SK-N-SH (cell line): ENCODE data around the gene WDR27. TPM values are rescaled to one million over a fixed set of nuclear protein-coding genes. Genes with fewer than 3 reads are reported as not detected.

Experiments used
- CTCF ChIA-PET: fragments of 300-600, 350-600 bp; formaldehyde crosslinking; extraction: SDS; loops from one replicate; lab custom pipeline; 2021; lab: Yijun Ruan, JAX
- POLR2A ChIA-PET: fragments of 350-600 bp; sonication (Branson Sonifier 250); formaldehyde crosslinking; extraction: SDS; loops from one replicate; lab custom pipeline; 2020; ENCODE audit warnings: antibody characterized with exemption, inconsistent platforms; lab: Yijun Ruan, JAX
- DNase-seq: peaks from one replicate; pipeline ENCODE4 v3.0.0; 2012
- H2AFZ ChIP-seq: fragments of 200-600 bp; sonication (generic); 2 replicates; pipeline ENCODE4 v1.8.1; 2016; ENCODE audit warnings: antibody characterized with exemption, mild to moderate bottlenecking, low read depth
- H3F3A ChIP-seq: fragments of 200-600 bp; sonication (generic); replicated peaks from 2 replicates; pipeline ENCODE3; 2016; ENCODE audit warnings: antibody characterized with exemption, mild to moderate bottlenecking; ENCODE audit not compliant: insufficient read depth
- H3K27ac ChIP-seq, 2 experiments: fragments of 200-500 bp in 1 of 2; fragments of 200-600 bp in 1 of 2; sonication (Bioruptor generic) in 1 of 2; sonication (generic), shearing (Covaris generic) in 1 of 2; 2 replicates each; pipeline versions ENCODE4 v1.5.1 to v1.6.1; 2014 to 2016; ENCODE audit warnings: low read depth in 2 of 2, inconsistent platforms in 1 of 2, low read length in 1 of 2, mild to moderate bottlenecking in 1 of 2, mixed read lengths in 1 of 2
- H3K27me3 ChIP-seq: fragments of 200-600 bp; sonication (generic), shearing (Covaris generic); 2 replicates; pipeline ENCODE4 v1.6.1; 2016; ENCODE audit warnings: mixed run types; ENCODE audit not compliant: insufficient read depth
- H3K36me3 ChIP-seq, 2 experiments: fragments of 200-500 bp in 1 of 2; fragments of 200-600 bp in 1 of 2; sonication (Bioruptor generic) in 1 of 2; sonication (generic) in 1 of 2; replicated peaks in 1 of 2; 2 replicates each; pipeline versions ENCODE3 to v1.5.1; 2014 to 2016; ENCODE audit warnings: low read length in 1 of 2, mild to moderate bottlenecking in 1 of 2; ENCODE audit not compliant: insufficient read depth in 2 of 2, control insufficient read depth in 1 of 2
- H3K4me1 ChIP-seq, 2 experiments: fragments of 200-500 bp in 1 of 2; fragments of 200-600 bp in 1 of 2; sonication (Bioruptor generic) in 1 of 2; sonication (generic), shearing (Covaris generic) in 1 of 2; 2 replicates each; pipeline versions ENCODE4 v1.5.1 to v1.6.1; 2014 to 2016; ENCODE audit warnings: low read depth in 1 of 2, low read length in 1 of 2, mixed run types in 1 of 2; ENCODE audit not compliant: insufficient read depth in 2 of 2, control insufficient read depth in 1 of 2
- H3K4me2 ChIP-seq: fragments of 200-600 bp; sonication (generic), shearing (Covaris generic); 2 replicates; pipeline ENCODE4 v1.6.1; 2017; ENCODE audit warnings: mixed run types
- H3K4me3 ChIP-seq, 2 experiments: fragments of 200-500 bp in 1 of 2; fragments of 200-600 bp in 1 of 2; sonication (Bioruptor generic) in 1 of 2; sonication (generic), shearing (Covaris generic) in 1 of 2; 2 replicates each; pipeline versions ENCODE4 v1.5.1 to v1.8.1; 2014 to 2016; ENCODE audit warnings: low read depth in 2 of 2, inconsistent platforms in 1 of 2, low read length in 1 of 2, mild to moderate bottlenecking in 1 of 2, mixed read lengths in 1 of 2, moderate library complexity in 1 of 2
- H3K79me2 ChIP-seq: fragments of 200-600 bp; sonication (generic); 2 replicates; pipeline ENCODE4 v1.8.1; 2017; ENCODE audit warnings: mild to moderate bottlenecking; ENCODE audit not compliant: insufficient read depth
- H3K9ac ChIP-seq: fragments of 200-600 bp; sonication (generic); 2 replicates; pipeline ENCODE4 v1.6.1; 2017; ENCODE audit warnings: mixed run types
- H3K9me2 ChIP-seq: fragments of 200-600 bp; sonication (generic); 2 replicates; pipeline ENCODE4 v1.6.1; 2017; ENCODE audit warnings: mixed run types
- H3K9me3 ChIP-seq: fragments of 200-600 bp; sonication (generic); 2 replicates; pipeline ENCODE4 v1.6.1; 2017; ENCODE audit warnings: mixed run types, mild to moderate bottlenecking, moderate library complexity
- H4K20me1 ChIP-seq: fragments of 200-600 bp; sonication (generic); 2 replicates; pipeline ENCODE4 v1.6.1; 2017; ENCODE audit warnings: mild to moderate bottlenecking, mixed run types; ENCODE audit not compliant: insufficient read depth
- ELF1 ChIP-seq: IDR thresholded peaks from 2 replicates; pipeline ENCODE4 v1.4.0; 2012
- EP300 ChIP-seq, 2 experiments: IDR thresholded peaks; 2 replicates each; pipeline versions ENCODE4 v1.4.0 to v1.6.1; 2012; ENCODE audit warnings: borderline replicate concordance in 1 of 2, low read depth in 1 of 2, low read length in 1 of 2
- GATA2 ChIP-seq: sonication (generic); formaldehyde crosslinking; IDR thresholded peaks from 2 replicates; pipeline ENCODE4 v1.5.0; 2020; ENCODE audit warnings: mild to moderate bottlenecking, missing genetic modification reagents
- JUND ChIP-seq: IDR thresholded peaks from 2 replicates; pipeline ENCODE4 v1.4.0; 2012
- MEF2A ChIP-seq: IDR thresholded peaks from 2 replicates; pipeline ENCODE4 v1.4.0; 2012; ENCODE audit warnings: low read depth, borderline replicate concordance
- NFIC ChIP-seq: IDR thresholded peaks from 2 replicates; pipeline ENCODE4 v1.4.0; 2012; ENCODE audit warnings: borderline replicate concordance
- NRF1 ChIP-seq: IDR thresholded peaks from 2 replicates; pipeline ENCODE4 v1.6.1; 2012; ENCODE audit warnings: low read depth, mild to moderate bottlenecking, low read length
- POLR2AphosphoS5 ChIP-seq: IDR thresholded peaks from 2 replicates; pipeline ENCODE4 v1.6.1; 2012; ENCODE audit warnings: low read depth, low read length
- SMC3 ChIP-seq: IDR thresholded peaks from 2 replicates; pipeline ENCODE4 v1.6.1; 2012; ENCODE audit warnings: low read depth, low read length, improper control_type of control experiment
- TCF12 ChIP-seq: IDR thresholded peaks from 2 replicates; pipeline ENCODE4 v1.4.0; 2012
- WGBS: methylation state at CpG from one replicate; pipeline ENCODE4 v1.1.6; 2017; ENCODE audit warnings: low lambda C conversion rate; 5-methylcytosine and 5-hydroxymethylcytosine counted together
- polyA plus RNA-seq, 3 experiments: library from polyadenylated mRNA; depleted of rRNA; stranded (reverse); fragments of >200 nt; gene quantifications; 2 replicates each; pipeline ENCODE4 v1.2.3, GENCODE V29; 2012
- TF ChIP-seq, protein P1 (sequence below): fragments of 200-600 bp; sonication (generic); IDR thresholded peaks from 2 replicates; pipeline ENCODE4 v1.6.1; 2017; ENCODE audit warnings: antibody characterized with exemption, mild to moderate bottlenecking, moderate library complexity
- TF ChIP-seq, protein P2 (sequence below): IDR thresholded peaks from 2 replicates; pipeline ENCODE4 v1.4.0; 2012; ENCODE audit warnings: low read depth, borderline replicate concordance

Gene WDR27
- polyA plus RNA-seq, 1 of the 3 experiments (the other 2 are of a cell fraction) = 55.6 TPM

DNA sequence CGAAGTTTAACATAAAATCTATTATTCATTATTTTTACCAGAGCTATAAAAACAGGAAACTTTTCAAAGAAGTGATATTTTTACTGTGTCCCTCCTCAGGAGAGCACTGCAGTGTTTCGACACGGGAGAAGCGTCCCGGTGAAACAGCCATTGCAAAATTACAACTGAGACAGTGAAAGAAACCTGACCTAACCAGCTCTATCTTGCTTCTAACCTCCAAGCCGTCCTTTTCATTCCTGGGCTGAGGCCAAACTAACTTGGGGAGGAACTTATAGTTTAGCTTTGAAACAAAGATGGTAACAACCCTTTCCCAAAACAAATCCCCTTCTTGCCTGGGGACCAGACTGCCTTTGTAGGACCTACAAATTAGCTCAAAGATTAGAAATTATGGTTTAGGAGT lies 79.2 kb downstream of the WDR27 start:
- no peaks in the 10 kb centered on the region for H4K20me1 ChIP-seq
- peaks cover 18% of the 10 kb centered on the region for H3F3A ChIP-seq
- H2AFZ ChIP-seq = no peak overlapping the region
- DNase-seq = no peak
- H3K9me2 ChIP-seq = no peaks in the 10 kb centered on the region
- H3K9me3 ChIP-seq = no peaks in the 10 kb centered on the region
- no peaks in the 10 kb centered on the region for H3K79me2 ChIP-seq
- POLR2A ChIA-PET = no interaction called here
- TF ChIP-seq, protein P1, sequence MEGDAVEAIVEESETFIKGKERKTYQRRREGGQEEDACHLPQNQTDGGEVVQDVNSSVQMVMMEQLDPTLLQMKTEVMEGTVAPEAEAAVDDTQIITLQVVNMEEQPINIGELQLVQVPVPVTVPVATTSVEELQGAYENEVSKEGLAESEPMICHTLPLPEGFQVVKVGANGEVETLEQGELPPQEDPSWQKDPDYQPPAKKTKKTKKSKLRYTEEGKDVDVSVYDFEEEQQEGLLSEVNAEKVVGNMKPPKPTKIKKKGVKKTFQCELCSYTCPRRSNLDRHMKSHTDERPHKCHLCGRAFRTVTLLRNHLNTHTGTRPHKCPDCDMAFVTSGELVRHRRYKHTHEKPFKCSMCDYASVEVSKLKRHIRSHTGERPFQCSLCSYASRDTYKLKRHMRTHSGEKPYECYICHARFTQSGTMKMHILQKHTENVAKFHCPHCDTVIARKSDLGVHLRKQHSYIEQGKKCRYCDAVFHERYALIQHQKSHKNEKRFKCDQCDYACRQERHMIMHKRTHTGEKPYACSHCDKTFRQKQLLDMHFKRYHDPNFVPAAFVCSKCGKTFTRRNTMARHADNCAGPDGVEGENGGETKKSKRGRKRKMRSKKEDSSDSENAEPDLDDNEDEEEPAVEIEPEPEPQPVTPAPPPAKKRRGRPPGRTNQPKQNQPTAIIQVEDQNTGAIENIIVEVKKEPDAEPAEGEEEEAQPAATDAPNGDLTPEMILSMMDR = no peak
- no peak overlapping the region for H3K4me2 ChIP-seq
- H3K4me3 ChIP-seq = no peak overlapping the region
- H3K4me1 ChIP-seq = peaks cover 0 to 21% of the 10 kb centered on the region in 2 experiments; a peak in 2 of 4 replicates
- no peak overlapping the region for H3K27ac ChIP-seq
- 87% methylated on average over 6 of the region's 6 CpGs for whole genome bisulfite sequencing
- no peak overlapping the region for H3K9ac ChIP-seq
- H3K36me3 ChIP-seq = peaks cover 0 to 3% of the 10 kb centered on the region in 2 experiments
- H3K27me3 ChIP-seq = no peaks in the 10 kb centered on the region
- CTCF ChIA-PET = no interaction called here

DNA sequence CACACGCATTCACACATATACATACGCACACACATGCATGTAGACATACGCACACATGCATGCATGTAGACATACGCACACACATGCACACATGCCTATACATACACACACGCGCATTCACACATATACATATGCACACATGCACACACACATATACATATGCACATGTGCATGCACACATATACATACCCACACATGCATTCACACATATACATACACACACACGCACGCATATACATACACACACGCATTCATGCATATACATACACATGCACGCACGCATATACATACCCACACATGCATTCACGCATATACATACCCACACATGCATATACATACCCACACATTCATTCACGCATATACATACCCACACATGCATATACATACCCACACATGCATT lies 80.5 kb downstream of the WDR27 start:
- no peak overlapping the region for H3K9ac ChIP-seq
- no peak for TF ChIP-seq MEF2A
- TF ChIP-seq EP300 (IDR thresholded peaks at IDR 0.05; ENCODE audit: borderline replicate concordance in 1 of 2, low read depth in 1 of 2, low read length in 1 of 2) = no peak
- no peak for TF ChIP-seq NRF1
- TF ChIP-seq ELF1 = no peak
- no peak for TF ChIP-seq GATA2 (CRISPR knock-in tag)
- TF ChIP-seq, protein P1 = no peak
- TF ChIP-seq SMC3 = no peak
- no peak for TF ChIP-seq NFIC
- no peak for TF ChIP-seq POLR2AphosphoS5
- TF ChIP-seq, protein P2, sequence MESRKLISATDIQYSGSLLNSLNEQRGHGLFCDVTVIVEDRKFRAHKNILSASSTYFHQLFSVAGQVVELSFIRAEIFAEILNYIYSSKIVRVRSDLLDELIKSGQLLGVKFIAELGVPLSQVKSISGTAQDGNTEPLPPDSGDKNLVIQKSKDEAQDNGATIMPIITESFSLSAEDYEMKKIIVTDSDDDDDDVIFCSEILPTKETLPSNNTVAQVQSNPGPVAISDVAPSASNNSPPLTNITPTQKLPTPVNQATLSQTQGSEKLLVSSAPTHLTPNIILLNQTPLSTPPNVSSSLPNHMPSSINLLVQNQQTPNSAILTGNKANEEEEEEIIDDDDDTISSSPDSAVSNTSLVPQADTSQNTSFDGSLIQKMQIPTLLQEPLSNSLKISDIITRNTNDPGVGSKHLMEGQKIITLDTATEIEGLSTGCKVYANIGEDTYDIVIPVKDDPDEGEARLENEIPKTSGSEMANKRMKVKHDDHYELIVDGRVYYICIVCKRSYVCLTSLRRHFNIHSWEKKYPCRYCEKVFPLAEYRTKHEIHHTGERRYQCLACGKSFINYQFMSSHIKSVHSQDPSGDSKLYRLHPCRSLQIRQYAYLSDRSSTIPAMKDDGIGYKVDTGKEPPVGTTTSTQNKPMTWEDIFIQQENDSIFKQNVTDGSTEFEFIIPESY = no peak
- TF ChIP-seq JUND = no peak
- no peak for TF ChIP-seq TCF12
- no peak overlapping the region for H3K4me2 ChIP-seq
- peaks cover 18% of the 10 kb centered on the region for H3F3A ChIP-seq
- no peaks in the 10 kb centered on the region for H3K9me2 ChIP-seq
- H3K4me1 ChIP-seq = peaks cover 0 to 21% of the 10 kb centered on the region in 2 experiments; a peak in 2 of 4 replicates
- WGBS = 86% methylated on average over 13 of the region's 13 CpGs
- no peak overlapping the region for H3K4me3 ChIP-seq
- ChIA-PET CTCF (no interaction called here), POLR2A (no interaction called here)
- no peak for DNase-seq
- H3K27ac ChIP-seq = no peak overlapping the region
- no peak overlapping the region for H2AFZ ChIP-seq
- no peaks in the 10 kb centered on the region for H3K36me3 ChIP-seq
- H3K79me2 ChIP-seq = no peaks in the 10 kb centered on the region
- no peaks in the 10 kb centered on the region for H3K9me3 ChIP-seq
- no peaks in the 10 kb centered on the region for H4K20me1 ChIP-seq
- H3K27me3 ChIP-seq = no peaks in the 10 kb centered on the region
